ENCODE data around the gene ADNP2.

The ADNP2 gene

DNA sequence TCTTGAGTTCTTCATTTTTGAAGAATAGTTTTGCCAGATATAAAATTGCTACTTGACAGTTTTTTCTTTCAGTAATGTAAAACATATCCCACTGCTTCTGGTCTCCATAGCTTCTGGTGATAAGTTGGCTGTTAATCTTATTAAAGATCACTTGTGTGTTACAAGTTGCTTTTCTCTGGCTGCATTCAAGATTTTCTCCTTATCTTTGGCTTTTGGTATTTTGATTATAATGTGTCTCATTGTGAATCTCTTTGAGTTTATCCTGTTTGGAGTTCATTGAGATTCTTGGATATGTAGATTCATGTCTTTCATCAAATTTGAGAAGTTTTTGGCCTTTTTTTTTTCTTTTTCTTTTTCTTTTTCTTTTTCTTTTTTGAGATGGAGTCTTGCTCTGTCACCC, 20.2 kb upstream of the ADNP2 start:
- no peak overlapping the region for H3K27ac ChIP-seq
- no peak for TF ChIP-seq ZFX (IDR thresholded peaks at IDR 0.05)
- TF ChIP-seq, protein P1, sequence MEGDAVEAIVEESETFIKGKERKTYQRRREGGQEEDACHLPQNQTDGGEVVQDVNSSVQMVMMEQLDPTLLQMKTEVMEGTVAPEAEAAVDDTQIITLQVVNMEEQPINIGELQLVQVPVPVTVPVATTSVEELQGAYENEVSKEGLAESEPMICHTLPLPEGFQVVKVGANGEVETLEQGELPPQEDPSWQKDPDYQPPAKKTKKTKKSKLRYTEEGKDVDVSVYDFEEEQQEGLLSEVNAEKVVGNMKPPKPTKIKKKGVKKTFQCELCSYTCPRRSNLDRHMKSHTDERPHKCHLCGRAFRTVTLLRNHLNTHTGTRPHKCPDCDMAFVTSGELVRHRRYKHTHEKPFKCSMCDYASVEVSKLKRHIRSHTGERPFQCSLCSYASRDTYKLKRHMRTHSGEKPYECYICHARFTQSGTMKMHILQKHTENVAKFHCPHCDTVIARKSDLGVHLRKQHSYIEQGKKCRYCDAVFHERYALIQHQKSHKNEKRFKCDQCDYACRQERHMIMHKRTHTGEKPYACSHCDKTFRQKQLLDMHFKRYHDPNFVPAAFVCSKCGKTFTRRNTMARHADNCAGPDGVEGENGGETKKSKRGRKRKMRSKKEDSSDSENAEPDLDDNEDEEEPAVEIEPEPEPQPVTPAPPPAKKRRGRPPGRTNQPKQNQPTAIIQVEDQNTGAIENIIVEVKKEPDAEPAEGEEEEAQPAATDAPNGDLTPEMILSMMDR (conservative IDR thresholded peaks at IDR 0.05): no peak

DNA sequence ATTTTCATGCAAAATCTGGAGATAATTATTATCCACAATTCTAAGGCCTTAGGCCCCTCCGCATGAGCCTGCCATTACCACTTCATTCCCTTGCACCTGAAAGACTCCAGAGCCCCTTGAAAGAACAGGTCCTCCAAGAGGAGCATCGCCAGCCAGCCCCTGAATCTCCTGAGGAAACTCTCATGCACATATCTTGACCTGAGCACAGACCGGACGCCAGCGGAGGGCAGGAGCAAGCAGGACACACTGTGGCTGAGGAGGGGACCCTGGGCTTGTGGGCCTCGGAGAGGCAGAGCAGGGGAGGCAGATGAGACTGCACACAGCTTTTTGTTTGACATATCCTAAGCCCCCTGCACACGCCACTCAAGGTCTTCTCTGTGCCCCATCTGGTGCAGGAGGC, 13.6 kb upstream of the ADNP2 start:
- no peak overlapping the region for H3K27ac ChIP-seq
- no peak for TF ChIP-seq ZFX (IDR thresholded peaks at IDR 0.05)
- TF ChIP-seq, protein P1 (conservative IDR thresholded peaks at IDR 0.05): no peak

DNA sequence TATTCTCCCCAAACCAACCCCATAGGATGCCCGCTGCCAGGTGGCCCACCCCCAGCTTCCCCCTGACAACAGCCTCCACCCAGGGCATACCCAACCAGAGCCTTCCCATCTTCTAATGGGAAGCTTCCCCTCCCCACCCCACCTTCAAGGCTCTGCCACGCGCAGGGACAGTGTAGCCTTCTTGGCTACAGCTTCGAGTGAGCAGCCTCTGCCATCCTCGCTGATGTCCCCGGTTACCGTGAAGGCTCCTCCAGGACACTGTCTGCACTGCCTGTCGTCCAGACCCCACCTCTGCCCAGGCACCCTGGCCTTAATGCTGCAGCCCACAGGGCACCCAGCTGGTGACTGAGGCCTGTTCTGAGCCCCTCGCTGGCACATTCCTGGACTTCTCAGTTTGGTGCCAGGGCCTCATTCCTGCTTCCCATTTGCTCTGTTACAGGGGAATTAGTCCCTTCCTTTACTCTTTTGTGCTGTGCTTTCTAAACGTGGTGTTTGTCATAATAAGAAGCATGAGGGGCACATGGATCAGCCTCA, 13.0 kb upstream of the ADNP2 start:
- TF ChIP-seq ZFX (IDR thresholded peaks at IDR 0.05): no peak
- TF ChIP-seq, protein P1 (conservative IDR thresholded peaks at IDR 0.05): no peak
- no peak overlapping the region for H3K27ac ChIP-seq

DNA sequence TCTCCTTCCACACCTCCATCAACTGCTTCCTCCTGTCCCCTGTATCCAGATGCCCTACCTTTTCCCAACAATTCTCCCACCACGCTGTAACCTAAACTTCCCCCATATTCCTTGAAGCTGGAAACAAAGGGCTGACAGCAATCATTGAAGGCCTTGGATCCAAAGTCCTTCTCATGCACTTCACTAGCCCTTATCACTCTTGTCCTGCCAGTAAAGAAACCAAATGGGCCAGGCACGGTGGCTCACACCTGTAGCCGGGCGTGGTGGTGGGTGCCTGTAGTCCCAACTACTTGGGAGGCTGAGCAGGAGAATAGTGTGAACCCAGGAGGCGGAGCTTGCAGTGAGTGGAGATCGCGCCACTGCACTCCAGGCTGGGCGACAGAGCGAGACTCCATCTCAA, 11.9 kb upstream of the ADNP2 start:
- no peak overlapping the region for H3K27ac ChIP-seq
- TF ChIP-seq, protein P1 (conservative IDR thresholded peaks at IDR 0.05): no peak
- no peak for TF ChIP-seq ZFX (IDR thresholded peaks at IDR 0.05)

DNA sequence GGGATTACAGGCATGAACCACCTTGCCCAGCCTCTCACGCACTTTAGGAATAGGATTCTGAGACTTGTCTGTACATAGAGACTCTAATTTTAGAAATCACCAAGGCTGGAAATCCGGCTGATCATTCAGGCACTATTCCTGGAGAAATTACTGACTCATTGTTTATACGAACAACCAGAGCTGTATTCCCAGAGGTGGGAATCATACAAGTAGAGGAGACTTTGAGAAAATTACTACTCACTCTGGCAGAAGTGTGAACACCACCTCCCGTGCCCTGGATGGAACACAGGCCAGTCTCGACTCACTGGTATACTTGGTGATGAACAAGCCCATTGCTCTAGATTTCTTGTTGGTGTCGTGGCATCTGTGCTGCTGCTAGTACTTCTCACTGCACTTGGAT, 5.8 kb upstream of the ADNP2 start:
- no peak overlapping the region for H3K27ac ChIP-seq
- TF ChIP-seq, protein P1 (conservative IDR thresholded peaks at IDR 0.05): no peak
- TF ChIP-seq ZFX (IDR thresholded peaks at IDR 0.05): no peak

DNA sequence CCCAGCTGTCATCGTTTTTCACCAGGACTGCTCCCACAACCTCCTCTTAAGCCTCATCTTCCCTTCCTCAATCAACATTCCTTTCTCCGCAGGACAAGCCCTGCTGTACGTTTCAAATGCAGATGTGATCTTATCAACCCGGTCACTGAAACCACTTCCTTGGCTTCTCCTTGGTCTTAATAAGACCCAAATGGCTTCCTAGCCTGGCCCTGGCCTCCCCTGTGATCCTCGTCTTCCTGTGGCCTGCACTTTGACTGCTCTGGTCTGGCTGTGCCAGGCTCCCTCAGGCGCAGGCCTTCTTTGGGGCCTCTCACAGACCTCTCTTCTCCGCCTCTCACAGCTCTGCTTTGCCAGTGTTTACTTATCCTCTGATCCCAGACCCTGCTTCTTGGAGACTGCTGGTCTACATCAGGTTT, 4.7 kb upstream of the ADNP2 start:
- no peak overlapping the region for H3K27ac ChIP-seq
- TF ChIP-seq, protein P1 (conservative IDR thresholded peaks at IDR 0.05): no peak
- TF ChIP-seq ZFX (IDR thresholded peaks at IDR 0.05): no peak

DNA sequence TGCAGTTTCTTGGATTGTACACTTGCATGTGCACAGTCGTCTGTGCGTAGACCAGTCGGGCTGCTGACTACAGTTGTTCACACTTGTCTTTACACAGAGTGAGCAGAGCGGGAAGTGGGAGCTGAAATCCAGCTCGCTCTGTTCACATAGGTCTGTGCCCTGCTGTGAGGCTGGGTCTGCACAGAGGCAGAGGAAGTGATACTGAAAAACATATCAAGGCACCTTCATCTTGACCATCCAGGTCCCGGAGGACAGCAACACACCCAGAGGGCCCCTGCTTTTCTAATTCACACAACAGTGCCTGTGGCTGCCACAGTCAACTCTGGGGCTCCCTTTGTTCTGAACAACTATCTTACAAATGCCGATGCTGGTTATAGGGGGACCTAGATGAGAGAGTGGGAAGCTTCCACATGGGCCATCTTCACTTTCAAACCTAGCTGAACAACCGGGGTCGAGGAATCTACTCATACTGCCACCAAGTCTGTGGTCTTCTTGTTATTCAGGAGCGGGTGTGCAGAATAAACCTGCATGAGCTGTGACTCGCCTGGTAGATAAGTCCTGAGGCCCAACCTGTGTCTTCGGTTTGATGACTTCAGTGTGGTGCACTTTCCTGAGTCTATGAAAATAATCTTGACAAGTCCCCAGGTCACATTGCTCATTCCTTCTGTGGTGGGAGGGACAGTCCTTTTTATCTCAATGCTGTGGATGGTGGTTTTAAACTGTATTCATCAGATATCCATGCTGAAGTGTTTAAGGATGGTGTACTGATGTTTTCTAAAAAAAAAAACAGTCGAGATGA, 3.5 kb upstream of the ADNP2 start:
- TF ChIP-seq, protein P1 (conservative IDR thresholded peaks at IDR 0.05): no peak
- TF ChIP-seq ZFX (IDR thresholded peaks at IDR 0.05): no peak
- H3K27ac ChIP-seq: no peak overlapping the region
